Measurements from ENCODE around the gene LDB3. TPM values are rescaled to one million over a fixed set of nuclear protein-coding genes. Genes with fewer than 3 reads are reported as not detected.

LDB3 gene
- total and polyA plus RNA-seq, 9 of the 15 experiments (the other 6 are each of a cell fraction or from before 2014, with no cell fraction given) = 0.03 TPM; not detected in 8

- TF ChIP-seq ZNF274 (IDR thresholded peaks at IDR 0.05; ENCODE audit: borderline replicate concordance, low read depth, low read length) = no peak
- no peak for TF ChIP-seq CBX8 (IDR thresholded peaks at IDR 0.05; ENCODE audit: borderline replicate concordance, extremely low read depth, low read depth, low read length, poor library complexity, severe bottlenecking)
- TF ChIP-seq ELF2 (CRISPR knock-in tag; IDR thresholded peaks at IDR 0.05) = no peak
- no peak for TF ChIP-seq ARID4B (CRISPR knock-in tag; IDR thresholded peaks at IDR 0.05)
- TF ChIP-seq FOXA3 (CRISPR knock-in tag; conservative IDR thresholded peaks at IDR 0.05 in 1 of 2, IDR thresholded peaks at IDR 0.05 in 1 of 2) = no peak
- TF ChIP-seq MTA3 (IDR thresholded peaks at IDR 0.05; ENCODE audit: borderline replicate concordance) = no peak
- TF ChIP-seq PKNOX1 (IDR thresholded peaks at IDR 0.05) = no peak
These were observed 26.3 kb upstream of the LDB3 start (continued) for GRCh38 chr10:86642021-86642420.
